H1 (cell line): ENCODE measurements around the gene SEMA3F. TPM values are rescaled to one million over a fixed set of nuclear protein-coding genes. Genes with fewer than 3 reads are reported as not detected.
A peak's percentile ranks its signal among the peaks of the same experiment; 100 is the strongest.

Experiments used
- CTCF ChIA-PET: fragments of 300-600 bp; sonication (Branson Sonifier 250); formaldehyde crosslinking; loops from one replicate; lab custom pipeline; 2021; ENCODE audit not compliant: partially characterized antibody; lab: Charles Lee
- POLR2A ChIA-PET: fragments of 300-600 bp; sonication (Branson Sonifier 250); formaldehyde crosslinking; loops from one replicate; lab custom pipeline; 2021; ENCODE audit warnings: inconsistent platforms; ENCODE audit not compliant: partially characterized antibody; lab: Charles Lee
- DNase-seq, 2 experiments: peaks; one replicate each; pipeline versions ENCODE4 v3.0.0 to v3.0.0-alpha.2; 2010 to 2022; ENCODE audit warnings: low spot score in 2 of 2, low read depth in 1 of 2, mixed read lengths in 1 of 2
- FAIRE-seq: peaks from 2 replicates; lab custom pipeline; 2011; peaks lifted over from hg19 to GRCh38; lab: Jason Lieb, UNC
- H2AFZ ChIP-seq: 2 replicates; pipeline ENCODE4 v1.8.1; 2012; ENCODE audit warnings: low read length, inconsistent platforms
- H2AK5ac ChIP-seq: 2 replicates; pipeline ENCODE4 v1.6.1; 2013; ENCODE audit warnings: low read depth, low read length
- H2BK120ac ChIP-seq: replicated peaks from 2 replicates; pipeline ENCODE3; 2013; ENCODE audit warnings: low read depth, low read length, inconsistent platforms
- H2BK12ac ChIP-seq: 2 replicates; pipeline ENCODE4 v1.6.1; 2013; ENCODE audit warnings: low read depth, low read length
- H2BK15ac ChIP-seq: 2 replicates; pipeline ENCODE4 v1.6.1; 2013; ENCODE audit warnings: low read length
- H2BK20ac ChIP-seq: 2 replicates; pipeline ENCODE4 v1.6.1; 2013; ENCODE audit warnings: low read length
- H2BK5ac ChIP-seq: 2 replicates; pipeline ENCODE4 v1.6.1; 2013; ENCODE audit warnings: low read depth, low read length
- H3K14ac ChIP-seq: 2 replicates; pipeline ENCODE4 v1.6.1; 2013; ENCODE audit warnings: inconsistent platforms; ENCODE audit not compliant: insufficient read length
- H3K18ac ChIP-seq: 2 replicates; pipeline ENCODE4 v1.6.1; 2013; ENCODE audit warnings: low read length; ENCODE audit errors: extremely low read depth
- H3K23ac ChIP-seq: 2 replicates; pipeline ENCODE4 v1.6.1; 2013; ENCODE audit warnings: inconsistent platforms; ENCODE audit not compliant: insufficient read length
- H3K23me2 ChIP-seq: 2 replicates; pipeline ENCODE4 v1.6.1; 2013; ENCODE audit warnings: low read depth, low read length
- H3K27ac ChIP-seq: 2 replicates; pipeline ENCODE4 v1.6.1; 2011; ENCODE audit warnings: low read depth, low read length, inconsistent platforms
- H3K27me3 ChIP-seq, 4 experiments: replicated peaks in 1 of 4; 1 replicate in 1 of 4; 2 replicates in 3 of 4; pipeline versions ENCODE4 v1.6.1 to v1.8.1; 2011 to 2013; ENCODE audit warnings: low read length in 3 of 4, mild to moderate bottlenecking in 3 of 4, inconsistent platforms in 2 of 4, mixed read lengths in 2 of 4, moderate library complexity in 1 of 4; ENCODE audit not compliant: control insufficient read depth in 3 of 4, insufficient read depth in 3 of 4; ENCODE audit errors: extremely low read depth in 1 of 4
- H3K36me3 ChIP-seq, 4 experiments: 2 replicates each; pipeline versions ENCODE4 v1.6.1 to v1.8.1; 2011 to 2013; ENCODE audit warnings: mild to moderate bottlenecking in 4 of 4, low read length in 3 of 4, moderate library complexity in 2 of 4, control low read depth in 1 of 4, inconsistent platforms in 1 of 4; ENCODE audit not compliant: insufficient read depth in 4 of 4, control insufficient read depth in 2 of 4
- H3K4ac ChIP-seq: replicated peaks from 2 replicates; pipeline ENCODE3; 2013; ENCODE audit warnings: low read length, low read depth, mixed read lengths, inconsistent platforms; ENCODE audit not compliant: insufficient read length
- H3K4me1 ChIP-seq, 4 experiments: replicated peaks in 1 of 4; 1 replicate in 1 of 4; 2 replicates in 3 of 4; pipeline versions ENCODE4 v1.6.1 to v1.8.1; 2011 to 2013; ENCODE audit warnings: low read length in 3 of 4, inconsistent platforms in 2 of 4, mixed read lengths in 1 of 4; ENCODE audit not compliant: insufficient read depth in 4 of 4, control insufficient read depth in 3 of 4
- H3K4me2 ChIP-seq, 2 experiments: 2 replicates each; pipeline versions ENCODE4 v1.6.1 to v1.8.1; 2011 to 2013; ENCODE audit warnings: low read depth in 2 of 2, low read length in 2 of 2, control low read depth in 1 of 2, inconsistent platforms in 1 of 2, mild to moderate bottlenecking in 1 of 2; ENCODE audit not compliant: insufficient read depth in 1 of 2
- H3K4me3 ChIP-seq, 4 experiments: fragments of 200-600, 300-600 bp in 1 of 4; sonication (generic), shearing (Covaris generic), sonication (Bioruptor Twin) in 1 of 4; 2 replicates each; pipeline versions ENCODE4 v1.5.1 to v1.8.1; 2011 to 2016; ENCODE audit warnings: low read length in 4 of 4, low read depth in 3 of 4, control low read depth in 2 of 4, inconsistent platforms in 2 of 4, mild to moderate bottlenecking in 2 of 4, mixed read lengths in 1 of 4, moderate library complexity in 1 of 4; ENCODE audit not compliant: insufficient read depth in 2 of 4; ENCODE audit errors: extremely low read depth in 1 of 4
- H3K56ac ChIP-seq: replicated peaks from 2 replicates; pipeline ENCODE3; 2013; ENCODE audit warnings: low read depth, mild to moderate bottlenecking, mixed read lengths, low read length, inconsistent platforms; ENCODE audit not compliant: insufficient read length
- H3K79me1 ChIP-seq: 2 replicates; pipeline ENCODE4 v1.6.1; 2013; ENCODE audit warnings: low read depth, low read length, control low read depth
- H3K79me2 ChIP-seq, 2 experiments: 2 replicates each; pipeline versions ENCODE4 v1.6.1 to v1.8.1; 2012 to 2013; ENCODE audit warnings: low read length in 2 of 2, mild to moderate bottlenecking in 2 of 2, inconsistent platforms in 1 of 2; ENCODE audit not compliant: insufficient read depth in 2 of 2, control insufficient read depth in 1 of 2
- H3K9ac ChIP-seq, 4 experiments: replicated peaks in 1 of 4; 1 replicate in 1 of 4; 2 replicates in 3 of 4; pipeline versions ENCODE4 v1.6.1 to v1.8.1; 2011 to 2013; ENCODE audit warnings: low read depth in 3 of 4, low read length in 3 of 4, control low read depth in 2 of 4, mild to moderate bottlenecking in 2 of 4, moderate library complexity in 2 of 4, inconsistent platforms in 1 of 4; ENCODE audit errors: extremely low read depth in 1 of 4
- H3K9me3 ChIP-seq, 2 experiments: 2 replicates each; pipeline versions ENCODE4 v1.6.1 to v1.8.1; 2012 to 2013; ENCODE audit warnings: mild to moderate bottlenecking in 2 of 2, moderate library complexity in 2 of 2, control low read depth in 1 of 2, inconsistent platforms in 1 of 2, low read depth in 1 of 2, low read length in 1 of 2, mixed read lengths in 1 of 2; ENCODE audit not compliant: insufficient read depth in 2 of 2
- H4K20me1 ChIP-seq, 2 experiments: replicated peaks in 1 of 2; 2 replicates each; pipeline versions ENCODE3 to v1.8.1; 2011 to 2013; ENCODE audit warnings: inconsistent platforms in 2 of 2, low read length in 2 of 2, mild to moderate bottlenecking in 1 of 2; ENCODE audit not compliant: insufficient read depth in 2 of 2, control insufficient read depth in 1 of 2
- H4K5ac ChIP-seq: 2 replicates; pipeline ENCODE4 v1.6.1; 2013; ENCODE audit warnings: low read length, low read depth, mixed read lengths, inconsistent platforms; ENCODE audit not compliant: insufficient read length
- H4K8ac ChIP-seq: 2 replicates; pipeline ENCODE4 v1.8.0; 2013; ENCODE audit warnings: mild to moderate bottlenecking, moderate library complexity, low read length, inconsistent platforms; ENCODE audit not compliant: insufficient read depth; ENCODE audit errors: extremely low read depth
- H4K91ac ChIP-seq: replicated peaks from 2 replicates; pipeline ENCODE3; 2013; ENCODE audit warnings: low read length, mixed read lengths, inconsistent platforms; ENCODE audit not compliant: insufficient read length
- JUN ChIP-seq: IDR thresholded peaks from 2 replicates; pipeline ENCODE4 v1.6.1; 2011; ENCODE audit warnings: low read depth, mild to moderate bottlenecking, improper control_type of control experiment, low read length
- SP2 ChIP-seq: IDR thresholded peaks from 2 replicates; pipeline ENCODE4 v1.6.1; 2012; ENCODE audit warnings: mild to moderate bottlenecking, low read length, inconsistent platforms
- WGBS, 2 experiments: shearing (Covaris generic) in 1 of 2; methylation state at CpG; one replicate each; pipeline versions ENCODE4 v1.1.6 to v1.1.7; 2013 to 2015; ENCODE audit warnings: low lambda C conversion rate in 2 of 2, mixed read lengths in 2 of 2, inconsistent platforms in 1 of 2, low coverage in 1 of 2, missing lambda C conversion rate in 1 of 2; ENCODE audit not compliant: insufficient replicate concordance in 2 of 2, insufficient coverage in 1 of 2, insufficient read length in 1 of 2; ENCODE audit errors: extremely low coverage in 1 of 2, missing lambda C conversion rate in 1 of 2; 5-methylcytosine and 5-hydroxymethylcytosine counted together
- polyA plus RNA-seq, 7 experiments: library from polyadenylated mRNA; depleted of rRNA in 3 of 7; stranded (reverse) in 5 of 7; unstranded in 2 of 7; fragments of >200 nt in 5 of 7; fragments of 200-250 nt in 2 of 7; gene quantifications; 1 replicate in 5 of 7; 2 replicates in 1 of 7; 4 replicates in 1 of 7; pipeline versions ENCODE4 v1.2.1 to v1.2.3, GENCODE V29; 2011 to 2013; ENCODE audit warnings: missing spikeins in 2 of 7, mixed read lengths in 2 of 7
- total RNA-seq: library from RNA; stranded (reverse); fragmentation: NEBNext Ultra II Directional; extraction: Animal tissue kit (Norgen Biotek cat#: 25700); gene quantifications from 2 replicates; pipeline ENCODE4 v1.2.1, GENCODE V29; 2021

SEMA3F gene
- total and polyA plus RNA-seq, 2 of the 8 experiments (the other 6 are each of a cell fraction or from before 2014, with no cell fraction given), result 20.3 to 37.0 TPM

GRCh38 chr3:50137531-50137930 lies 17.6 kb upstream of the SEMA3F start:
- WGBS, 2 experiments, result 80% methylated on average over 6 of the region's 6 CpGs; no CpG with 5 or more reads in 1 of the 2 experiments
- Histone ChIP-seq H3K36me3 (no peaks in the 10 kb centered on the region), H3K14ac (no peak overlapping the region), H3K23me2 (no peaks in the 10 kb centered on the region; the same call in 1 of the 2 replicates), H3K4me2 (no peak overlapping the region), H4K8ac (no peak overlapping the region; the same call in none of the 2 replicates), H2AFZ (no peak overlapping the region), H4K5ac (peak overlapping the region; percentile 13), H3K27ac (no peak overlapping the region; the same call in 1 of the 2 replicates), H3K4me1 (peaks cover 4 to 35% (median 28%) of the 10 kb centered on the region in 4 experiments), H3K4me3 (no peak overlapping the region), H3K23ac (no peak overlapping the region), H3K79me2 (no peaks in the 10 kb centered on the region), H4K20me1 (no peaks in the 10 kb centered on the region), H3K9me3 (no peaks in the 10 kb centered on the region), H3K18ac (peak overlapping the region; percentile 64), H3K56ac (no peak overlapping the region), H3K9ac (no peak overlapping the region), H2BK15ac (peak overlapping the region; percentile 95; the same call in 1 of the 2 replicates), H2BK20ac (peak overlapping the region; percentile 98), H2AK5ac (peak overlapping the region; percentile 46; the same call in 1 of the 2 replicates), H3K4ac (peak overlapping the region; percentile 47), H3K79me1 (no peaks in the 10 kb centered on the region), H2BK5ac (peak overlapping the region; percentile 96; the same call in 1 of the 2 replicates)
- ChIA-PET CTCF (interaction anchor here (0.7 to 7.1 kb wide), 15 partner anchors 8 to 150 kb away, joined by 3 to 68 read pairs (median 5); partner anchors contain the start of gene GNAT1), POLR2A (interaction anchor here (1.2 to 10.6 kb wide), 7 partner anchors 14 to 104 kb away, joined by 5 to 133 read pairs (median 6); no protein-coding TSS in a partner anchor)
- FAIRE-seq (no peak), DNase-seq (no peak)
- TF ChIP-seq SP2 (no peak), JUN (no peak)
- TF ChIP-seq, all 59 proteins: peak for 0
- Histone ChIP-seq H2BK120ac (peak overlapping the region; percentile 18), H3K27me3 (no peaks in the 10 kb centered on the region; a peak in 1 of 7 replicates), H4K91ac (peak overlapping the region; percentile 77), H2BK12ac (peak overlapping the region; percentile 99; the same call in 1 of the 2 replicates)
